KMS-11 (cell line): ENCODE results near the gene ZNF747.

Experiments used
- H2AFZ ChIP-seq: fragments of 200-600 bp; sonication (generic); 2 replicates; pipeline ENCODE4 v1.6.1; 2016; ENCODE audit warnings: antibody characterized with exemption, mixed run types, low read depth
- H3K27ac ChIP-seq: fragments of 200-600 bp; sonication (generic); 2 replicates; pipeline ENCODE4 v1.6.1; 2016; ENCODE audit warnings: mild to moderate bottlenecking, mixed run types
- H3K27me3 ChIP-seq: fragments of 200-600 bp; sonication (generic); 2 replicates; pipeline ENCODE4 v1.6.1; 2017; ENCODE audit warnings: mild to moderate bottlenecking, low read depth, mixed run types, moderate library complexity; ENCODE audit not compliant: insufficient read depth
- H3K36me3 ChIP-seq: fragments of 200-600 bp; sonication (generic); 2 replicates; pipeline ENCODE4 v1.6.1; 2017; ENCODE audit warnings: mild to moderate bottlenecking, mixed run types; ENCODE audit not compliant: insufficient read depth
- H3K4me1 ChIP-seq: fragments of 200-600 bp; sonication (generic); 2 replicates; pipeline ENCODE4 v1.6.1; 2016; ENCODE audit warnings: mild to moderate bottlenecking, low read depth, mixed run types; ENCODE audit not compliant: poor library complexity, severe bottlenecking
- H3K4me2 ChIP-seq: fragments of 200-600 bp; sonication (generic); 2 replicates; pipeline ENCODE4 v1.7.0; 2016; ENCODE audit warnings: mild to moderate bottlenecking, mixed run types
- H3K4me3 ChIP-seq: fragments of 200-600 bp; sonication (generic); IDR thresholded peaks from 2 replicates; pipeline ENCODE4 v1.6.1; 2017; ENCODE audit warnings: low read depth, low read length, mixed read lengths; ENCODE audit not compliant: insufficient read depth
- H3K79me2 ChIP-seq: fragments of 200-600 bp; sonication (generic); 2 replicates; pipeline ENCODE4 v1.6.1; 2016; ENCODE audit warnings: low read depth, mixed run types; ENCODE audit not compliant: insufficient read depth
- H3K9ac ChIP-seq: fragments of 200-600 bp; sonication (generic); 2 replicates; pipeline ENCODE4 v1.6.1; 2016; ENCODE audit warnings: mild to moderate bottlenecking, mixed run types
- H4K20me1 ChIP-seq: fragments of 200-600 bp; sonication (generic); 2 replicates; pipeline ENCODE4 v1.6.1; 2016; ENCODE audit warnings: mild to moderate bottlenecking, mixed run types; ENCODE audit not compliant: insufficient read depth
- CTCF ChIP-seq: fragments of 200-600 bp; sonication (generic); conservative IDR thresholded peaks from 2 replicates; pipeline ENCODE4 v1.6.1; 2017; ENCODE audit warnings: low read depth, mild to moderate bottlenecking, antibody characterized with exemption, low read length, moderate library complexity, mixed read lengths

The ZNF747 gene

GRCh38 chr16:30555315-30556124, 20.9 kb upstream of the ZNF747 start:
- Histone ChIP-seq H3K79me2 (peaks cover 18% of the 10 kb centered on the region), H3K4me3 (no peak overlapping the region), H4K20me1 (no peaks in the 10 kb centered on the region), H3K36me3 (no peaks in the 10 kb centered on the region), H3K9ac (no peak overlapping the region), H3K4me1 (peaks cover 27% of the 10 kb centered on the region), H3K27me3 (no peaks in the 10 kb centered on the region), H3K27ac (no peak overlapping the region), H3K4me2 (no peak overlapping the region), H2AFZ (no peak overlapping the region)
- no peak for TF ChIP-seq CTCF

GRCh38 chr16:30554557-30555314, 20.1 kb upstream of the ZNF747 start:
- no peak overlapping the region for H3K9ac ChIP-seq
- H3K27me3 ChIP-seq = no peaks in the 10 kb centered on the region
- H3K79me2 ChIP-seq = peaks cover 18% of the 10 kb centered on the region
- H3K4me1 ChIP-seq = peaks cover 27% of the 10 kb centered on the region
- H4K20me1 ChIP-seq = no peaks in the 10 kb centered on the region
- no peak overlapping the region for H3K4me2 ChIP-seq
- no peaks in the 10 kb centered on the region for H3K36me3 ChIP-seq
- H2AFZ ChIP-seq = no peak overlapping the region
- no peak overlapping the region for H3K4me3 ChIP-seq
- no peak for TF ChIP-seq CTCF
- no peak overlapping the region for H3K27ac ChIP-seq

GRCh38 chr16:30553393-30553899, 18.8 kb upstream of the ZNF747 start:
- no peaks in the 10 kb centered on the region for H3K36me3 ChIP-seq
- H3K4me3 ChIP-seq = no peak overlapping the region
- H3K79me2 ChIP-seq = peaks cover 18% of the 10 kb centered on the region
- no peaks in the 10 kb centered on the region for H3K27me3 ChIP-seq
- no peak overlapping the region for H2AFZ ChIP-seq
- H3K9ac ChIP-seq = no peak overlapping the region
- no peak overlapping the region for H3K27ac ChIP-seq
- H4K20me1 ChIP-seq = no peaks in the 10 kb centered on the region
- no peak for TF ChIP-seq CTCF
- H3K4me1 ChIP-seq = peaks cover 23% of the 10 kb centered on the region
- no peak overlapping the region for H3K4me2 ChIP-seq

GRCh38 chr16:30552956-30553355, 18.3 kb upstream of the ZNF747 start:
- Histone ChIP-seq H3K36me3 (no peaks in the 10 kb centered on the region), H4K20me1 (no peaks in the 10 kb centered on the region), H3K27ac (no peak overlapping the region), H3K27me3 (no peaks in the 10 kb centered on the region), H3K4me1 (peaks cover 23% of the 10 kb centered on the region), H3K4me2 (no peak overlapping the region), H3K4me3 (no peak overlapping the region), H2AFZ (no peak overlapping the region), H3K79me2 (peaks cover 18% of the 10 kb centered on the region), H3K9ac (no peak overlapping the region)
- no peak for TF ChIP-seq CTCF
